DMS114 treated with DMSO at 0.1 percent for 48 hours (cell line): ENCODE data around the gene MEGF11.

ENCODE experiments used
- DNase-seq: peaks from one replicate; lab custom pipeline; 2025; ENCODE audit not compliant: unreplicated experiment; lab: John Stamatoyannopoulos, UW

The MEGF11 gene

DNA sequence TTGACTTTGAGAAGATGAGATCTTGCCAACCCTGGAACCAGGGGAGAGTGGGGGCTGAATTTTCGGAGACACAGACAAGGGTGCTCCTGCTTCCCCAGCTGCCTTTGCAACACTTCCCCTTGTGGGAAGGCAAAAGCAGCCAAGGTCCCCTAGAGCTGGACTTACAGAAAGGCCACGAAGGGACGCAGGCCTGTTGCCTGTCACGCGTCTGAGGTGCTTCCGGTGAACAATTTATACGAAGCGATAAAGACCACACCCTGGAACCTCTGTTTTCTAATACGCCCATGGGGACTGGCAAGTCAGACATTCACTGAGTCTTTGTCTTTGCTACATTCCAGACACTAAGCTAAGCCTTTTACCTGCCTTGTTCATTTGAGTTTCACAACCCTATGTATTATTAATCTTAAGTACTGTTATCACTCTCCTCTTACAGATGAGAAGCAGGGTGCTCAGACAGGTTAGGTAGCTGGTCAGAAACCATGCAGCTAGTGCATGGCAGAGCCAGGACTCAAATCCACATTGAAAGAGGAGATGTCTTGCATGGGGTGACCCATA is 13.2 kb downstream of the MEGF11 start:
- no peak for DNase-seq

- DNase-seq: no peak
Observed at GRCh38 chr15:66239514-66239913, 14.0 kb downstream of the MEGF11 start.

GRCh38 chr15:66238318-66238717 is 15.2 kb downstream of the MEGF11 start:
- DNase-seq: no peak

- DNase-seq: no peak
Observed at GRCh38 chr15:66237513-66238235, 15.9 kb downstream of the MEGF11 start.

DNA sequence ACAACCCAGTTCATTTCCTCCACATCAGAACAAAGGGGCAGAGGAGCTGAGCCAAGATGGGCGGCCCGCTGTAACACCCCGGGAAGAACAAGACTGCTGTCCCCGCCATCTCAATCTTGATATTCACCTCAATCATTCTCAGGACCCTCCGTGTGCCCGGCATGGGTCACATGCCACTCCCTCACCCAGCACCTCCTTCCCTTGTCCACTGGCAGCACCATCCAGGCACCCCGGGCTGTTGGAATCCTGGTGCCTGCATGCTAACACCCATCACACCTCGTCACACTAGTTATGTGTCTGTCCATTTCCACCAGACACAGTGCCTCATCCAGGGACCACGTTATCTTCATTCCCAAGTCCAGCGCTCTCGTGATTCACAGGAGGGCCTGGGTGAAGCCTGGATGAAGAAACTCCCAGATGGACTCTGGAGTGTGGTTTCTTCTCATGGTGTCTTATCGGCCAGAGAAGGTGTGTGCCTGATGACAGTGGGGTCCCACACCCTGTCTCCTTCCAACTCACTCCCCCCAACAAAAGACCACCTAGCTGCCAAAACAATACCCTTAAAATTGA is 16.7 kb downstream of the MEGF11 start:
- DNase-seq: no peak

DNA sequence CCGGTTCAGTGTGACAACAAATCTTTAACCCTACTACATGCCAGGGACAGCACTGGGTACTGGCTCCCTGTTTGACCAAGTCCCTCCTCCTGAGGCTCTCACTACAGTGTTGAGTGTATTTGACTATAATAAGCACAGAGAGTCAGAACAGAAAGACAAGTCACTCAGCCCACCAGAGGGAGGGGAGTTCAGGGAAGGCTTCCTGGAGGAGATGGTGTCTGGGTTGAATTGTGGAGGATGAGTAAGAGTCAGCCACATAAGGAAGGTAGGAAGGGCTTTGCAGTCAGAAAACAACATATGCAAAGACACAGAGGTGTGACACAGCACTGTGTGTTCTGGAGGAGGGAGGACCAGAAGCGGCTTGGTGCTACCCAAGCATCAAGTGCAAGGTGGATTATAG is 17.7 kb downstream of the MEGF11 start:
- DNase-seq: no peak

- DNase-seq: no peak
Observed at GRCh38 chr15:66234798-66235197, 18.8 kb downstream of the MEGF11 start.

DNA sequence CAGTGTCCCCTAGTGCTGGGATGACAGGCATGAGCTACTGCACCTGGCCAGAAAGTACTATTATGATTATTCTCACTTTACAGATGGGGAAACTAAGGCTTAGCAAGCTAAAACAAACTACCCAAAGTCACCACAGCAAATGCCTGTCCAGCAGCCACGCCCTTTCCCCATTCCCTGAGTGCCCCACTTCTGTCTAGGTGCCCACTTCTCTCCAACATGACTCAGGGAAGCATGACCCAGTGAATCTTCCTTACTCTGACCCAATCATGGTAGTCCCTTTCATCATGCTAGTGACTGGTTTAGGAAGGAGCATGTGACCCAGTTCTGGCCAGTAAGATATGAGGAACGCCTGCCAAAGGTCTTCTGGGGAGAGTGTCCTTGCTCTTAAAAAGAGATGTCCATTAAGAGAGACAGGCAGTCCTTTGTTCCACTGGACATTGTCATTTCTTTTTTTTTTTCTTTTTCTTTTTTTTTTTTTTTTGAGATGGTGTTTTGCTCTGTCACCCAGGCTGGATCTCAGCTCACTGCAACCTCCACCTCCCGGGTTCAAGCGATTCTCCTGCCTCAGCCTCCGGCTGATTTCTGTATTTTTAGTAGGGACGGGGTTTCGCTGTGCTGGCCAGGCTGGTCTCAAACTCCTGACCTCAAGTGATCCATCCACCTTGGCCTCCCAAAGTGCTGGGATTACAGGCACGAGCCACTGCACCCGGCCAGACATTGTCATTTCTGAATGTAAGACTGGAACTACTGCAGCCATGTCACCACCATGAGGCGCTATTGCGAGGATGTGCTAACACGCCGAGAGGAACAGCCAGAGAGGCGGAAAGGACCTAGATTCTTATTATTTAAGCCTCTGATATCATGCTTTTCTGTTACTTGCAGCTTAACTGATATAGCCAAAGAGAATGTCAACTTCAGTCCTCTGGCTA is 19.8 kb downstream of the MEGF11 start:
- no peak for DNase-seq

GRCh38 chr15:66232267-66232625 is 21.3 kb downstream of the MEGF11 start:
- DNase-seq: no peak

DNA sequence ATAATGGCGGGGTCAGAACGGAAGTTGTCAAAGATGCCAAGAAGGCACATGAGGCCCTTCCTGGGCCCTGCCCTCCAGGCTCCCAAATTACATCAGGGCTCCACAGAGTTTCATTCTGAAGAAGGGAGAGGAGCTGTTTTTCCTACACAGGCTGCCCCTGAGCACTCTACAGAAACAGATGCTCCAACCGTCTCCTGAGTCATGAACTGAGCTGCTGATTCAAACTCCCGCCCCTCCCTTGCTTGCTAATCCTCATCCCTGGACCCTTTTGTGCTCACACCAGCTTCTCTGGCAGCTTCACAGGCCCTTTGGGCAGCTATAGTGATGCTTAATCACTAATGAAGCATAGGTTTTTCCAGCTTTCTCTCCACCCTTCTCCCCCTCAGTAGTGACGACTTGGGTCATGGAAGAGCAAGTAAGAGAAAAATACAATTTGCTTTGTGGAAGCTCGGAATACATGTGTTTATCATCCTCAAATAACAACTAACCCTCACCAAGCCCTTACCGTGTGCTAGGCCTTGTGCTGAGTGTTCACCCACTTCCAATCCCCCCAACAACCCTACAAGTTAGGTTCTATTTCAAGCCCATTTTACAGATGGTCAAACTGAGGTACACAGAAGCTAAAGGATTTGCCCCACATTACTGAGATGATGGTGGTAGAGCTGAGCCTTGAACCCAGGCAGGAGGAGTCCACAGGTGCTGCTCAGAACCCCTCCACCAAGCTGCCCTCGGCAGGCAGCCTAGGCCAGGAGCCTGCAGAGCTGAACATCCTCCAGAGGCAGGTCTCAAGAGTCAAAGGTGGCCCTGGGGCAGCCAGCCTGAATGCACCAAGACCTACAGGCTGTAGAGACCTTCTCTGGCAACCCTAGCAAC is 21.9 kb downstream of the MEGF11 start:
- DNase-seq: no peak

- no peak for DNase-seq
Observed at GRCh38 chr15:66229790-66230465, 23.6 kb downstream of the MEGF11 start.

DNA sequence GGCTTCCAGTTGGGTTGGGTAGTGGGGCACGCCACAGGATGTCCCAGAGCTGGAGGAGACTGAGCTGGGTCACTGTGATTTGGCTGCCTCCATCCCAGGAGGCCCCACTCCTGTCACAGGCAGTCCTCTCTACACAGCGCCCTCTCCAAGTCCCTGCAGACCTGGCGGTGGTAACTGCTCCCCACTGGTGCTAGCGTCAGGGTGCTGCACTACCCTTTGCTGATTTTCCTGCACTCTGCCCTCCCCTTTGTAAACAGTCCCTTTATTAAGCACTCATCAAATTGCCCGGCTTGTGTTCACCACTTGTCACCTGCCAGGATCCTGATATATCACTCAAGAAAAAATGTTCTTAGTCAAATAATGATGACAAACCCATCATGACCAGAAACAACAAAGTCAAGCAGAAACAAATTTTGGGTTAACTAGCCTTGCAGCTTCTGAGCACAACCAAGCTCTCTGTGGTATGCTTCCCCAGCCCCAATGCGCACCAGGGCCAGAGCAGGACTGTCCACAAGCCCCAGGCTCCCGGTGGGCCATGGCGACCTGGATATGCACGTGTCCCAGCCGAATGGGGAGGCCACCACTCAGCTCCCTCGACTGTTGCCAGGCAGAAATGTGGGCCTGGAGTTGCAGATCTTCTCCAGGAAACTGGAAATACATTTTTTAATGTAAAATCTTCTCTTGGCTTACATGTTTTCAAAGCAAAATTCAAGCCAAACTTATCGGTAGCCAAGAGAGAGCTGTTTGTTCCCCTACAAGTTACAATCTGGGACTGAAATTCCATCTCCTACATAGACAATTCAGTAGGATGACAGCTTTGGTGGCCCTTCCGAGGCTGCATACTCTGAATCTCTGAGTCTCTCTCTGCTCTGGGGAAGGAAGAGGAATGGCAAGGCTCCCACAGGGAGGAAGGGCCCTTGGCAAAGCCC is 24.5 kb downstream of the MEGF11 start:
- no peak for DNase-seq

- no peak for DNase-seq
Observed at GRCh38 chr15:66226736-66227135, 26.8 kb downstream of the MEGF11 start.

DNA sequence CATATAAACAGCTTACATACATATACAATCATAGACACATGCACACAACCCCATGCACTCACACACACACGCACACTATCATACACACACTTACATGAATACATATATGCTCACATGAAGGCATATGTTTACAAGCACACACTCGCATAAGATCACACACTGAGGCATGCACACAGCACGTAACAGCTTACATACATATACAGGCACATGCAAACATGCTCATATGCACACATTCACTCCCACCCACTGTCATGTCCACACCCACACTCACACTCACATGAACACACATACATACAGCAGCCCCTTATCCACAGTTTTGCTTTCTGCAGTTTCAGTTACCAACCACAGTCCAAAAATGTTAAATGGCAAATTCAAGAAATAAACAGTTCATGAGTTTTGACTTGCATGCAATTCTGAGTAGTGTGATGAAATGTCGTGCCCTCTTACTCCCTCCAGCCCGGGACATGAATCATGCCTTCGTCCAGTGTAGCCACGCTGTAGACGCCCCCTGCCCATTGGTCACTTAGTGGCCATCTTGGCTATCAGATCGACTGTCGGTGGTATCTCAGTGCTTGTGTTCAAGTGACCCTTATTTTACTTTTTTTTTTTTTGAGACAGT is 27.8 kb downstream of the MEGF11 start:
- DNase-seq: no peak

DNA sequence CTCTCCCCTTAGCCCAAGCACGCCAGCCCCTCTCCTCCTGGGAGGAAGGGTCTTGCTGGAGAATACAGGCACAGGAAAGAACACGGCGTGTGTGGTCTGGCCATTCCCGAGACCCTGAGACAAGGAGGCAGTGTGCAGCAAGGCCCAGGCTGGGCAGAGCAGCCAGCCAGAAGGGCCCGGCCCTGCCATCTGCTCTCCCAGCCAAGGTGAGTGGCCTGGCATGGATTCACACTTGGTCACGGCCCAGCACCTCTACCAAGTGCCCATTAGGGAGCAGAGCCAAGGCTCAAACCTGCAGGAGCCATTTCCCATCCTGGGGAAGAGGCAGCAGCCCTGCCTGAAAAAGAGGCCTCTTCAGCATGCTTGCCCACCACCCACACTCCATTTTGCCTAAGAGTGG is 28.6 kb downstream of the MEGF11 start:
- DNase-seq: no peak

DNA sequence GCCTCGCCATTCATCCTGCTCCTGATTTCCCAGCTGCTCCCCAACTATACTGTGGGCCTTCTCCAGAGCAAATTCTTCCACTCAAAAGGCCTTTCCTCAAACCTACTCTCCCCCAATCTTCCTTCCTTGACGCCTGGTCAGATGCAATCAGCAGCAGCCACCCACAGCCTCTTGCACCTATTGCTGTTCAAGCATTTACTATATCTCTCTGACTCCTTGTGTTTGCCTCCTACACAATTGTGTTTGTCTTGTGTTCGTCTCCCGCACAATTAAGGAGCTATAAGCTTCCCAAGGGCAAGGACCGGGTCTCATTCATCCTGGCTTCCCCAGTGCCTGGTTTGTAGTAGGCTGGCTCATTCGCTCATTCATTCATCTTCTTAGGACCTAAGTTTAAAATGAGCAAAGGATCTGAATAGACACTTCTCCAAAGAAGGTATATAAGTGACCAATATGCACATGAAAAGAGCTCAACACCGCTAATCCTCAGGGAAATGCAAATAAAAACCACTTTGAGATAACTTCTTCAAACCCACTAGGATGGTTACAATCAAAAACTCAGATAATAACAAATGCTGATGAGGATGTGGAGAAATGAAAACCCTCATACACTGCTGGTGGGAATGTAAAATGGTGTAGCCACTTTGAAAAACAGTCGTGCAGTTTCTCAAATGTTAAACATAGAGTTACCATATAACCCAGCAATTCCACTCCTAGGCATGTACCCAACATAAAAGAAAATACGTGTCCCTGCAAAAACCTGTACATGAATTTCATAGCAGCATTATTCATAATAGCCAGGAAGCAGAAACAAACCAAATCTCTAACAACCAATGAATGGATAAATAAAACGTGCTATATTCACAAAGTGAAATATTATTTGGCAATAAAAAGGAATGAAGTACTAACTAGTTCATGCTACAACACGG is 31.0 kb downstream of the MEGF11 start:
- no peak for DNase-seq

DNA sequence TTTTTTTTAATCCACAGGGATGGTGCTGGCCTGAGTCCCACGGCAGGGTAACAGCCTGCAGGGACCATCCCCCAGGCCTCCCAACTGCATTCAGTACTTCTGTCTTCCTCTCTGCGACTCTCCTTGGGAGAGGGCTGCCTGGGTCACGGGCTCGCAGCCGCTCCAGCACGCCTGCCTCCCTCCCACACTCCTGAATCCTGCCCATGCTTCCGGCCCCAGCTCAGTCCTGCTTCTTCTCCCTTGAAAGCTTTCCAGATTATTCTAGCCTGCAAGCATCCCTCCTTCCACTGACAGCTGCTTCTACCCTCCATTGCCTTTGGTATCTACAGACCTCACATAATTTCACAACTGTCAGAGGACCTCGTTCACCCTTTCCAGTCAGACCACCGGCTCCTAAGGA is 32.4 kb downstream of the MEGF11 start:
- DNase-seq: no peak

DNA sequence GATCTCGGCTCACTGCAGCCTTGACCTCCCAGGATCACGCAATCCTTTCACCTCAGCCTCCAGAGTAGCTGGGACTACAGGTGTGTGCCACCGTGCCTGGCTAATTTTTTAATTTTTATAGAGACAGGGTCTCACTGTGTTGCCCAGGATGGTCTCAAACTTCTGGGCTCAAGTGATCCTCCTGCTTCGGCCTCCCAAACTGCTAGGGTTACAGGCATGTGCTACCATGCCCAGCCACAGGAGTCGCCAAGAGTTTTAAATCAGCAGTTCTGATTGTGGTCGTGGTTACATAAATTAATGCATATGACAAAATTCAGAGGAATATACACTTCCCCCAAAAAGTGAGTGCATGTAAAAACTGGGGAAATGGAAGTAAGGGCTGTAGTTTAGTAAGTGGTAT is 32.9 kb downstream of the MEGF11 start:
- DNase-seq: no peak
